Right lobe of liver (tissue), 6 donors: ENCODE results near the gene KRTAP5-7. TPM values are rescaled to one million over a fixed set of nuclear protein-coding genes. Genes with fewer than 3 reads are reported as not detected.
A peak's percentile ranks its signal among the peaks of the same experiment; 100 is the strongest.

Source experiments
- ATAC-seq, 4 donors: fragments of 200-7000 bp; cut with Tn5 transposase; one replicate each; pipeline ENCODE4 v1.9.1; 2020; ENCODE audit warnings: mild to moderate bottlenecking in 4 of 4, moderate library complexity in 4 of 4
- DNase-seq, 3 donors: peaks; one replicate each; pipeline ENCODE4 v3.0.0-alpha.2; 2020
- H3K27ac ChIP-seq, 3 donors: fragments of 200-600 bp; one replicate each; pipeline ENCODE4 v1.8.0; 2022
- H3K27me3 ChIP-seq, 2 donors: fragments of 200-600 bp; one replicate each; pipeline ENCODE4 v1.8.0; 2022
- H3K36me3 ChIP-seq, 4 donors: fragments of 200-600 bp; sonication (generic) in 1 of 4; one replicate each; pipeline versions ENCODE4 v1.5.1 to v1.8.0; 2017 to 2022; ENCODE audit warnings: control low read depth in 1 of 4
- H3K4me1 ChIP-seq, 4 donors: fragments of 200-600 bp; sonication (generic) in 1 of 4; one replicate each; pipeline versions ENCODE4 v1.5.1 to v1.8.0; 2017 to 2022; ENCODE audit warnings: control low read depth in 1 of 4
- H3K4me3 ChIP-seq, 3 donors: fragments of 200-600 bp; one replicate each; pipeline ENCODE4 v1.8.0; 2022
- H3K9me3 ChIP-seq, 4 donors: fragments of 200-600 bp; sonication (generic) in 1 of 4; one replicate each; pipeline versions ENCODE4 v1.5.1 to v1.8.0; 2017 to 2022; ENCODE audit warnings: control low read depth in 1 of 4
- CTCF ChIP-seq, 4 donors: fragments of 200-600 bp in 3 of 4; fragments of 450-650 bp in 1 of 4; IDR thresholded peaks; one replicate each; pipeline versions ENCODE4 v1.5.1 to v1.8.0; 2016 to 2022; ENCODE audit warnings: antibody characterized with exemption in 4 of 4, mild to moderate bottlenecking in 2 of 4
- POLR2A ChIP-seq: fragments of 450-650 bp; IDR thresholded peaks from one replicate; pipeline ENCODE4 v1.6.1; 2017; ENCODE audit warnings: antibody characterized with exemption, mild to moderate bottlenecking
- WGBS: methylation state at CpG from one replicate; pipeline ENCODE4 v1.1.6; 2018; ENCODE audit warnings: low coverage, low lambda C conversion rate; ENCODE audit not compliant: insufficient coverage; ENCODE audit errors: missing lambda C conversion rate; 5-methylcytosine and 5-hydroxymethylcytosine counted together
- intact Hi-C, 2 donors: fragments of 100-400 bp; cut with DNase I; formaldehyde crosslinking; loops; one replicate each; pipeline versions ENCODE4 v1.11.2 to v1.14.1; 2022
- total RNA-seq, 6 experiments: library from RNA; depleted of rRNA in 2 of 6; stranded (reverse); fragments of >200 nt in 2 of 6; fragmentation: NEBNext Ultra II Directional in 3 of 6; extraction: Animal tissue kit (Norgen Biotek cat#: 25700) in 3 of 6; gene quantifications; one replicate each; pipeline versions ENCODE4 v1.1.0 to v1.2.4, GENCODE V29; 2016 to 2023
- donor health status: DM: no; HTN: yes; CAD: no.
- donor health status: DM: no; HTN: no; CAD: no.
- donor health status: DM: no; HTN: no; CAD: no.
- donor health status: DM: no; HTN: yes; CAD: no.
- donor health status: DM: no; HTN: yes; CAD: no.

The KRTAP5-7 gene
- total RNA-seq, 6 experiments from 2014 or later: 0.18 to 3.9 (median 0.23) TPM; not detected in 2

- intact Hi-C loops: no loop called here
- Histone ChIP-seq H3K4me1 (peaks cover 0 to 26% (median 11%) of the 10 kb centered on the region in 4 donors), H3K9me3 (no peaks in the 10 kb centered on the region), H3K4me3 (no peak overlapping the region), H3K27ac (peak overlapping the region; percentile 72 to 79 (median 76)), H3K36me3 (no peaks in the 10 kb centered on the region), H3K27me3 (no peaks in the 10 kb centered on the region)
- DNase-seq (peak in 1 of 3 donors; percentile 3), ATAC-seq (peak; percentile 3 to 51 (median 15))
- no peak for TF ChIP-seq POLR2A
- TF ChIP-seq CTCF (IDR thresholded peaks at IDR 0.05): no peak
- WGBS: 60% methylated on average over 2 of the region's 3 CpGs
Measured at GRCh38 chr11:71525188-71525937, 1.7 kb upstream of the KRTAP5-7 start.

GRCh38 chr11:71525938-71526495 lies 1.1 kb upstream of the KRTAP5-7 start:
- 50% methylated on average over 1 of the region's 2 CpGs for WGBS
- H3K36me3 ChIP-seq: no peaks in the 10 kb centered on the region
- ATAC-seq (peak; percentile 63 to 84 (median 82)), DNase-seq (peak in 1 of 3 donors; percentile 56)
- H3K4me1 ChIP-seq: peaks cover 0 to 26% (median 11%) of the 10 kb centered on the region in 4 donors
- intact Hi-C loops: no loop called here
- TF ChIP-seq POLR2A (no peak), CTCF (IDR thresholded peaks at IDR 0.05) (no peak)
- H3K27ac ChIP-seq: peak overlapping the region; percentile 72 to 79 (median 76)
- no peaks in the 10 kb centered on the region for H3K27me3 ChIP-seq
- H3K4me3 ChIP-seq: no peak overlapping the region
- no peaks in the 10 kb centered on the region for H3K9me3 ChIP-seq

GRCh38 chr11:71527576-71528210 lies 626 bp downstream of the KRTAP5-7 start:
- intact Hi-C loops: no loop called here
- peak in 1 of 3 donors; percentile 45 for DNase-seq
- Histone ChIP-seq H3K36me3 (no peaks in the 10 kb centered on the region), H3K4me3 (no peak overlapping the region), H3K27ac (peak overlapping the region; percentile 26 to 76 (median 47)), H3K9me3 (no peaks in the 10 kb centered on the region), H3K27me3 (no peaks in the 10 kb centered on the region), H3K4me1 (peaks cover 0 to 26% (median 11%) of the 10 kb centered on the region in 4 donors)
- TF ChIP-seq CTCF (IDR thresholded peaks at IDR 0.05) (no peak), POLR2A (peak; percentile 43)
- peak; percentile 1 to 43 (median 27) for ATAC-seq
- 58% methylated on average over 5 of the region's 6 CpGs for WGBS

GRCh38 chr11:71530602-71531001 lies 3.5 kb downstream of the KRTAP5-7 start:
- Histone ChIP-seq H3K4me1 (peaks cover 0 to 35% (median 15%) of the 10 kb centered on the region in 4 donors), H3K27me3 (no peaks in the 10 kb centered on the region), H3K27ac (peak overlapping the region in 1 of 3 donors; percentile 72), H3K4me3 (no peak overlapping the region), H3K36me3 (no peaks in the 10 kb centered on the region), H3K9me3 (no peaks in the 10 kb centered on the region)
- peak; percentile 30 for TF ChIP-seq POLR2A
- TF ChIP-seq CTCF (IDR thresholded peaks at IDR 0.05): no peak
- intact Hi-C loops: no loop called here
- ATAC-seq (peak in 1 of 4 donors; percentile 47), DNase-seq (no peak)
- WGBS: 55% methylated on average over 9 of the region's 11 CpGs
